Duodenal mucosa (tissue), 2 donors: Measurements from ENCODE around the gene DGKI.

Experiments used
- H3K27ac ChIP-seq: one replicate; pipeline ENCODE4 v1.7.0; 2013; ENCODE audit warnings: low read depth, low read length
- H3K27me3 ChIP-seq, 2 donors: one replicate each; pipeline ENCODE4 v1.7.0; 2013; ENCODE audit warnings: low read length in 2 of 2, control low read depth in 1 of 2; ENCODE audit not compliant: insufficient read depth in 2 of 2, control insufficient read depth in 1 of 2
- H3K36me3 ChIP-seq, 2 donors: one replicate each; pipeline ENCODE4 v1.7.0; 2013; ENCODE audit warnings: low read length in 2 of 2, control low read depth in 1 of 2; ENCODE audit not compliant: insufficient read depth in 2 of 2, control insufficient read depth in 1 of 2
- H3K4me1 ChIP-seq, 2 donors: one replicate each; pipeline ENCODE4 v1.7.0; 2013; ENCODE audit warnings: low read length in 2 of 2, control low read depth in 1 of 2; ENCODE audit not compliant: insufficient read depth in 2 of 2, control insufficient read depth in 1 of 2
- H3K4me3 ChIP-seq, 2 donors: one replicate each; pipeline ENCODE4 v1.7.0; 2013; ENCODE audit warnings: low read length in 2 of 2, low read depth in 1 of 2
- H3K9ac ChIP-seq, 2 donors: one replicate each; pipeline ENCODE4 v1.7.0; 2013; ENCODE audit warnings: low read length in 2 of 2, low read depth in 1 of 2
- H3K9me3 ChIP-seq, 2 donors: one replicate each; pipeline ENCODE4 v1.7.0; 2013; ENCODE audit warnings: low read length in 2 of 2, control low read depth in 1 of 2; ENCODE audit not compliant: control insufficient read depth in 1 of 2

Gene DGKI

DNA sequence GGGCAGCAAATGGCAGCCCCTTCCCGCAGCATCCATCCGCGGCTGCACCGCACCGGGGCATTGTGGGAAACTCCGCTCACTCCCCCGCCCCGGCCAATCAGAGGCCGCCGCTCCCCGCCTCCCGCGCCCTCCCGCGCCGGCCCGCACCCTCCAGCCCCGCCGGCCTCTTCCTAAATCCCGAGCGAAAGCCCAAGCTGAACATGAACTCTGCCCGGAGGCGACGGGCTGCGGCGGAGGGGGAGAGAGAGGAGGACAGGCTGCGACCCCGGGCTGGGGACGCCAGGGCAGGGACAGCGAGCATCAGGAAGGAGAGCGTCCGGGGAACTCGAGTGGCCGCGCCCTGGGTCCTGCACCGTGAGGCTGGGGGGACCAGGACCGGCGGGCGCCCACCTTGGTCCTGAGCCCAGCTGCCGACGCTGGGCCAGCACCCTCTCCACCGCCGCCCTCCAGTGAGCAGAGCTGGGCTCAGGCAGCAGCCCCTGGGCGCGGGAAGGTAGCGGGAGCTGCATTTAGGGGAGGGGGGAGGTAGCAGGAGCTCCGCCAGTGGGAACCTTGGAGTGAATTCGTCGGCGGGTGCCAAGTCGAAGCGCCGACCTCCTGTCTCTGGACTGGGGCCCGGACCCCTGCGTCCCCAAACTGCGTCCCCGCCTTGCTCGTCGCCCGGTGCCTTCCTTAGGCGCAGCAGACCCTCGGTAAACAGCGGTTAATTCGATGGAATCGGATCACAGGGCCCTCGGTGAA, at the start of gene DGKI:
TSS of gene DGKI (minus strand) at position 148 of the 741 bp plus-strand sequence.
- no peak within 1 kb of the TSS for H3K4me3 ChIP-seq
- H3K9ac ChIP-seq: no peak within 1 kb of the TSS
- H3K4me1 ChIP-seq: no peaks in the 10 kb centered on the region
- H3K36me3 ChIP-seq: no peaks in the 10 kb centered on the region
- H3K27ac ChIP-seq: no peak within 1 kb of the TSS
- H3K9me3 ChIP-seq: no peaks in the 10 kb centered on the region
- peaks cover 44% of the 10 kb centered on the region in 2 donors for H3K27me3 ChIP-seq

DNA sequence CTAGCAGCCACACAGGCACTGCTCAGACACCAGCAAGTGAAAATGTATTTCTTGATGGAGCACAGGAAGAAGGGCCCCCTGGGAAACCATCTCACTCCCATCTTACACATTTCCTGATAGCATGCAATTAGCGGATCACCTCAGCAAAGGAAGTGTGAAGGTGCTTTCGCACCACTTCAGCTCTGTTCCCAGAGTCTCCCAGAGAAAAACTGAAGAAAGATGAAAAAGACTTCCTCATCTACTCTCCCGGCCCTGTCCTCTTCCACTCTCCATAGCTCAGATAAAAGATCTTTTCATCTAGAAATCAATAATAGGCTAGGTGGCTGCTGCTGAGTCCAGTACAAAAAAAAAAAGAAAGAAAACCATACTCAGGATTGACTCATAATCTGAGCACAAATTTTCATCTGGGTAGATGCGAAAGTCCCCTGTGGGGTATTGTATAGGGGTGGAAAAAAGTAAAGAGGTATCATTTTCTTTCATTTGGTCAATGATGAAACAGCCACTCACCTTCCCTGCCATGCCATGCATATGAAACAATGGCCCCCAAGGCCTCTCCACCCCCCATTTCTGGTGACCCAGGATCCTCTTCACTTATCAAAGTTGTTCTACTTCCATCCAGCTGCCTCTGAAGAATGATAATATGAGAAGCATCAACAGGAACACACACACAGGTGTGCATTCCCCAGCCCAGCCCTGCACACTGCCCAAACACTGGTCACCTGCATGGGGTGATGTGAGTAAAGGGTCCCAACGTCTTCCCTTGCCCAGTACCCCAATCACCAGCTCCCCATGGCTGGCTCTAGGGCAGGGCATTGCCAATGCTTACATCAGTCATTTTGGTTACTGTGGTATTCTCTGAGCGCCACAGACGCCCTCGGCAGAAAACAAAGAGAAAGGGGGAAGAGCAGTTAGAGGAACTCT, 48.8 kb upstream of the DGKI start:
- Histone ChIP-seq H3K27ac (no peak overlapping the region), H3K27me3 (no peaks in the 10 kb centered on the region), H3K4me1 (peaks cover 0 to 3% of the 10 kb centered on the region in 2 donors), H3K36me3 (peaks cover 57 to 73% of the 10 kb centered on the region in 2 donors), H3K9me3 (no peaks in the 10 kb centered on the region), H3K4me3 (no peak overlapping the region), H3K9ac (no peak overlapping the region)

DNA sequence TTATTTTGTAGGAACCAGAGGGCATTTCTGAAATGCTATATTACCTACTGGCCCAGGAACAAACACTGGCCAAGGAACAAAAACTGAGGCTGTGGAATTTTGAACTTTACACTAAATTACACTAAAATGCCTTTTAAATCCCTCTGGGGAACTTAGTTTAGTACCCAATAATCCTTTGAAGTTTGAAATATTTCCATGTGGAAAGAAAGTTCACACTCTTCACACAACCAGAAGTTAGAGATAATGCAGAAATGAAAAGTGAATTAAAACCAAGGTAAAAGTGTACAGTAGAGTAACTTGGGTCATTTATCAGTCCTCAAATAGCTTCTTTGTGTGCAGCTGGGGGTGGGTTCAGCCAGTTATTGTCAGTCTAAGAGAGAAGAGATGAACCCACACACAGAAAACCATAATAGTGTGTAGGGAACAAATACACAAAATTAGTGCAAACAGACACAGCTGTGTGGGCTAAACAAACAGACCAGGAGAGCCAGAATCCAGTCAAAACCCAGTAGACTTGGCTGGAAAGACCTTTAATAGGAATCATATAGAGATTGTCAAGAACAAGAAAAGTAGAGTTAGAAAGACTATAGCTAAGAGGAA, 46.5 kb upstream of the DGKI start:
- no peaks in the 10 kb centered on the region for H3K4me1 ChIP-seq
- no peaks in the 10 kb centered on the region for H3K27me3 ChIP-seq
- no peak overlapping the region for H3K4me3 ChIP-seq
- no peaks in the 10 kb centered on the region for H3K9me3 ChIP-seq
- H3K27ac ChIP-seq: no peak overlapping the region
- H3K36me3 ChIP-seq: peaks cover 52 to 76% of the 10 kb centered on the region in 2 donors
- H3K9ac ChIP-seq: no peak overlapping the region

DNA sequence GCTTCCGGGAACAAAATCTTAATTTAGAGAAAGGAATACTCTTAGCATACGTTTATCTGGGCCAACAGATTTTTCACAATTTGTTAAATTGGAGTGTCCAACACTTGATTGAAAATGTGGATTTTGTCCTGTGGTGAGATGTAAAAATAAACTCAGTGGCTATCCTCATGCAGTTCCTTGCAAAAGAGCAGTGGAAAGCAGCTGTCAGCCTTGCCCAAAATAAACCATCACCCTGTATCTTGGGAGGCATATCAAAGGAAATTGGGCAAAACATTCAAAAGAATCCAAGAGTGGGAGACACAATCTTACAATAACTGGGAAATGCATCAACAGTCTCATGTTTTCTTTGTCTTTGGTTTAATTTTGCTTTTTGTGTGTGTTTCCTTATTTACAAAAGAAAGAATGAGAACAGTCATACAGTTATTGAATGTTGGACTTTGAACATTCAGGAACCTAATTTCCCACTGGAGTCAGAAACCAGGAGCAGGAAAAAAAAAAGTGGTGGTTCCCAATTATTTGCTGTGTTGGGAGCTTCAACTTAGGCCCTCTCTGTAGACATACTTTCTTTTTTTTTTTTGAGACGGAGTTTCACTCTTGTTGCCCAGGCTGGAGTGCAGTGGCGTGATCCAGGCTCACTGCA, 44.4 kb upstream of the DGKI start:
- H3K4me3 ChIP-seq: no peak overlapping the region
- no peaks in the 10 kb centered on the region for H3K9me3 ChIP-seq
- no peak overlapping the region for H3K27ac ChIP-seq
- H3K4me1 ChIP-seq: no peaks in the 10 kb centered on the region
- no peak overlapping the region for H3K9ac ChIP-seq
- no peaks in the 10 kb centered on the region for H3K27me3 ChIP-seq
- H3K36me3 ChIP-seq: peaks cover 45 to 71% of the 10 kb centered on the region in 2 donors

DNA sequence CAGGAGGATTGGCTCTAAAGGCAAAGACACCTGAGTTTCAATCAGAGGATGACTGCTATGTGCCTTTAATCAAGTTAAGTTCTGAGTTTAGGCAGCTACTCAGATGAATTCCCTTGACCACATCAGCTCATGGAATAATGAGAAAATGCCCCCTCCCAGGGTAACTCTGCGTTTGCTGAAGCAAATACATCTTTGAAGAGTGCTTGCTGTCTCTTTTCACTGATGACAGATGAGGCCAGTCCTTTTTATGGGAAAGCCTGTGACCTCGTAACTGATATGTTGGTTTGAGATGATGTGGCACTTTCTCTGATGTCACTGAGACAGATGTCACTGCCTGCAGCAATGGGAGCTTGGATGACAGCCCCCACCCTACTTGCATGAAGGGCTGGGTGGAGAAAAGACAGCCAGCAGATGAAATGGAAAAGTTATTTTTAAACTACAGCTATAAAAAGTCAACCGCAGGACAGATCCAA, 43.7 kb upstream of the DGKI start:
- H3K27me3 ChIP-seq: no peaks in the 10 kb centered on the region
- no peaks in the 10 kb centered on the region for H3K4me1 ChIP-seq
- no peaks in the 10 kb centered on the region for H3K9me3 ChIP-seq
- no peak overlapping the region for H3K9ac ChIP-seq
- no peak overlapping the region for H3K4me3 ChIP-seq
- H3K27ac ChIP-seq: no peak overlapping the region
- peaks cover 42 to 71% of the 10 kb centered on the region in 2 donors for H3K36me3 ChIP-seq

DNA sequence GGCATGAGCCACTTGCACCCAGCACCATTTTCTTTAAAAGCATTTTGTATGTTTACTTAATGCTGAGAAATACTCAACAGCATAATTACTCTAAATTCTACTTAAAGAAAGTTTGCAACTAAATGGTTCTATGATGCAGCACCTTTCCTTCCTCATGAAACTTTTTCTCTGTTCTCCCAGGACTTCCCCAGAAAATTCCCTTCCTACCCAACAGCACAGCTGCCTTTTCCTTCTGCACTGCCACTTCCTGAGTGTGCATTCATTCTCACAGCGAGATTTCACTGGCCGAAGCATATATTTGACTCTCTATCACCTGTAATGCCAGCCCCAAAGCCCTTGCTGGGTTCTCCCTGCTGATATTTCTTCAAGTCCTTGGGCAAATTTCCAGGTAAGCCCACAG, 41.5 kb upstream of the DGKI start:
- H3K27me3 ChIP-seq: no peaks in the 10 kb centered on the region
- no peaks in the 10 kb centered on the region for H3K9me3 ChIP-seq
- H3K4me1 ChIP-seq: no peaks in the 10 kb centered on the region
- H3K36me3 ChIP-seq: peaks cover 37 to 71% of the 10 kb centered on the region in 2 donors
- no peak overlapping the region for H3K9ac ChIP-seq
- no peak overlapping the region for H3K27ac ChIP-seq
- H3K4me3 ChIP-seq: no peak overlapping the region

DNA sequence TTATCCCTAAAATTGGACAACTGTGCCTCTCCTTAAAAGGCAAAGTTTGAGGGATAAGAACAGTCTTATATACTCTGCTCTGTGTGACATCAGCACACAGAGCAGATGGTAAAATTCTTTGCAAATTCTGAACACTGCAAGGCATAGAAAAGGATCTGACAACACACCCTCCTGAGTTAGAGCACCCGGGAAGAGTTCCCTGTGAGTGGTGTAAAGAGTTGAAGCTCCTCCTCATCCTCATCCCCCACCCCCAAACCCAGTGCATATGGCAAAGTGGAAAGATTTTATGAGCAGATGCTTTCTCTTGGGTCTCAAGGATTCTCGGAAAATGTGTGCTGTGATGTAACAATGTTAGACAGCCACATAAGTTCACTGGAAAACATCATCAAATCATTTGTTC, 40.0 kb upstream of the DGKI start:
- Histone ChIP-seq H3K27ac (no peak overlapping the region), H3K4me3 (no peak overlapping the region), H3K27me3 (no peaks in the 10 kb centered on the region), H3K36me3 (peaks cover 39 to 75% of the 10 kb centered on the region in 2 donors), H3K9ac (no peak overlapping the region), H3K4me1 (no peaks in the 10 kb centered on the region), H3K9me3 (peaks cover 0 to 7% of the 10 kb centered on the region in 2 donors)

DNA sequence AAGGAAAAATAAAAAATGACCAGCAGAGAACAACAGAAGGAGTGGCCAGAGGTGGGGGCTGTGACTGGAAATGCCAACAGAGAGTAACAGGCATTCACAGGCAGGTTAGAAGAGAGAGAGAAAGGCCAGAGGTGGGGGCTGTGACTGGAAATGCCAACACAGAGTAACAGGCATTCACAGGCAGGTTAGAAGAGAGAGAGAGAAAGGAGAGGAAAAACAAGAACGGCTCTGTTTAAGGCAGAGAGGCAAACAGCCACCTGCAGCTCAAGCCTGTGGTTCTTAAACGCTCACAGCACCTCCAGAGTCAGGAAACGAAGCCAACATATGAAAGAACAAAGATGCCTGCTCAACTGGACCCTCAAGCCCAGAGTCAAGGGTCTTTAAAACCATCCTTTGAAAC, 39.5 kb upstream of the DGKI start:
- H3K9ac ChIP-seq: no peak overlapping the region
- H3K4me3 ChIP-seq: no peak overlapping the region
- no peaks in the 10 kb centered on the region for H3K27me3 ChIP-seq
- H3K36me3 ChIP-seq: peaks cover 42 to 77% of the 10 kb centered on the region in 2 donors
- no peak overlapping the region for H3K27ac ChIP-seq
- peaks cover 0 to 7% of the 10 kb centered on the region in 2 donors for H3K9me3 ChIP-seq
- no peaks in the 10 kb centered on the region for H3K4me1 ChIP-seq

DNA sequence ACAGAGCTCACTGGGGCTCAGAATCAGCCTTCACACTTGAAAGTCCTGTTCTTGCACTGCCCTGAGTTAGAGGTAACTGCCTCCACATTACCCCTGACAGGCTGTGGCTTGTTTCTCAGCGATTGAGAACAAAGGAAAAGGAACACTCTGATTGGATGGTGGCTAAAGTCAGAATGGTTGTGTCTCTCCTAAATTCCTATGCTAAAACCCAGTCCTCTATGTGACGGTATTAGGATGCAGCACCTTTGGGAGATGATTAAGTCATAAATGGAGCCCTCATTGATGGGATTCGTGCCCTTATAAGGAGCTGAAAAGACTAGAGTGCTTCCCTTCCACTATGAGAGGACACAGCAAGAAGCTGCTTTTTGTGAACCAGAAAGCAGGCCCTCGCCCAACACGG, 38.9 kb upstream of the DGKI start:
- no peak overlapping the region for H3K9ac ChIP-seq
- H3K27ac ChIP-seq: no peak overlapping the region
- H3K4me3 ChIP-seq: no peak overlapping the region
- no peaks in the 10 kb centered on the region for H3K27me3 ChIP-seq
- peaks cover 0 to 7% of the 10 kb centered on the region in 2 donors for H3K9me3 ChIP-seq
- H3K4me1 ChIP-seq: no peaks in the 10 kb centered on the region
- peaks cover 46 to 78% of the 10 kb centered on the region in 2 donors for H3K36me3 ChIP-seq
